HG03196 (cell line): Measurements from ENCODE around the gene MINDY4.
"Not testable (repeated sequence)": the region's sequence is repeated elsewhere in the genome, so short reads cannot be mapped to it uniquely, and the experiment has no call there.

ENCODE experiments used
- ATAC-seq: cut with Tn5 transposase; IDR thresholded peaks from one replicate; pipeline ENCODE4 v1.9.1; 2021; ENCODE audit not compliant: unreplicated experiment

Gene MINDY4

DNA sequence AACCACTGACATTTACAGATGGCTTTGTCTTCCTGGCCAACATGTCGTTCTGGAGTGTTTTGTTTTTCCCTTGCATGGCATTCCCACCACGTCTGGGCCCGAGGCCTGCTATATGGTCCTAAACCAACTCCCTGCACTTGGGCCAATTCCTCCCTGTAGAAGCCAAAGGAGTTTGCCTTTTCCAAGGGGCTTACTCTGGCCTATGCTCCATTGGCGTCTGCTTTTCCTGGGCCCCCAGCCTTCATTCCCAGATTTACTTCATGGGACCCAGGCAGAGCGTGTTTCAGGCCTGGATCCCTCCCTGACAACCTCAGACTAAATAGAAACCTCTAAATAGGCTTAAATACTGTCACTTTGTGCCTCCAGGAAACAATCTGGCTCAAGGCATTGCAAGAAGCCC is 60.7 kb downstream of the MINDY4 start:
- no peak for ATAC-seq

GRCh38 chr7:30834017-30834674 is 62.9 kb downstream of the MINDY4 start:
- not testable (repeated sequence) for ATAC-seq

DNA sequence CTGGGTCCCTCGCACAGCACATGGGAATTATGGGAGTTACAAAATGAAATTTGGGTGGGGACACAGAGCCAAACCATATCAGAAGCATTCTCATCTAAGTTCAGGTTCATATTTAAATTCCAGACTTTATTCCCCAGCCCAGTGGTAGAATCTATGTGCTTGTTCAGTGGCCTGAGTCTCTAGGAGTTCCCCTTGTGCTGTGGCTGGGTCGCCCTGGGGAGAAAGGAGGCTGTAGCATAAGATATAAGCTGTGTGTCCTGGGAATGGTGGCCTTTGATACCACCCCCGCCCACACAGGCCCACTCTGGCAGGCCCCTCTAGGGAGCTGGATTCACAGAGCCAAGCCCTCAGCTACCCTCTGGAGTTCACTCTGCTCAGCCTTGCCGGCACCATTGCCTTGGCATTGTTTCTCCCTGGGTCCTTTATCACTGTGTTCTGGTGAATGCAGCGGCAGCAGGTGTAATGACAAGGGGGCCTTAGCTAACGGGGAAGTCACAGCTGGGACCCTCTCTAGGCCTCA is 64.2 kb downstream of the MINDY4 start:
- ATAC-seq = no peak

- ATAC-seq = no peak
Measured at GRCh38 chr7:30836991-30837390, 65.8 kb downstream of the MINDY4 start.

GRCh38 chr7:30837581-30837980 is 66.4 kb downstream of the MINDY4 start:
- ATAC-seq = no peak

- no peak for ATAC-seq
Measured at GRCh38 chr7:30838008-30838407, 66.8 kb downstream of the MINDY4 start.

DNA sequence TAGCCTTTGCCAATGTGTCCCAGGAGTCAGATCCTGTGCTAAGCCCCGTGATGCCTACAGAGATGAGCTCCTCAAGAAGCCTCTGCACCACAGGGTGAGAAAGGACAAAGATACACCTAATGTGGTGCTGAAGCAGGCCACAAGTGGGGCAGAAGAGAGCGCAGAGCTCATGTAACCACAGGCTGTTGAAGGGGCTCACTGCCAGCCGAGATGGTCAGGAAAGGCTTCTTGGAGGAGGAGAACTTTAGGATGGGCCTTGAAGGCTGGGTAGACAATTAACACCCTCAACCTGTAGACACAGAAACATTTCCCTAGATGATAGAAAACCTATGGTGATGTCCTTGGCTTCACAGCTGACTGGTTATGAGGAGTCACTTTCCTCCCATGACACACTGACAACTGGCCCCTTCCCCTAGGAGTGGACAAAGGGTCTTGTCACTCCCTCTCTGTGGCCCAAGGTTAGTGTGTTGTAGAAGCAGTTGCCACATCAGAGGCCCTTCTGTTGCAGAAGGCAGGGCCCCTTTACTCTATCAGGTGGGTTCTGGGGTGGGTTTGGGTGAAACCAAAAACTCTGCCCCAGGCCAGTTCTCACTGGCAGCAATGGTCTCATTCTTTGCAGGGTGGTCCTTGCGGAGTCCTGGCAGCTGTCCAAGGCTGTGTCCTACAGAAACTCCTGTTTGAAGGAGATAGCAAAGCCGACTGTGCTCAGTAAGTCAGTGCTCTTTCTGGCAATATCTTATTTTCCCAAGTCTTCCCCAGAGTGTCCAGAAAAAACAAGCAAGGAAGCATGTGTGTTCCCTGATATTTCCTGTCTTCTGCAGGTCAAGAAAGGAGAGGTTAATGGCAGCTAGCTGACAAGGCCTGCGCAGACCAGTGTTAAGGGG is 69.2 kb downstream of the MINDY4 start:
- no peak for ATAC-seq

- ATAC-seq = no peak
Measured at GRCh38 chr7:30841025-30841735, 70.0 kb downstream of the MINDY4 start.

DNA sequence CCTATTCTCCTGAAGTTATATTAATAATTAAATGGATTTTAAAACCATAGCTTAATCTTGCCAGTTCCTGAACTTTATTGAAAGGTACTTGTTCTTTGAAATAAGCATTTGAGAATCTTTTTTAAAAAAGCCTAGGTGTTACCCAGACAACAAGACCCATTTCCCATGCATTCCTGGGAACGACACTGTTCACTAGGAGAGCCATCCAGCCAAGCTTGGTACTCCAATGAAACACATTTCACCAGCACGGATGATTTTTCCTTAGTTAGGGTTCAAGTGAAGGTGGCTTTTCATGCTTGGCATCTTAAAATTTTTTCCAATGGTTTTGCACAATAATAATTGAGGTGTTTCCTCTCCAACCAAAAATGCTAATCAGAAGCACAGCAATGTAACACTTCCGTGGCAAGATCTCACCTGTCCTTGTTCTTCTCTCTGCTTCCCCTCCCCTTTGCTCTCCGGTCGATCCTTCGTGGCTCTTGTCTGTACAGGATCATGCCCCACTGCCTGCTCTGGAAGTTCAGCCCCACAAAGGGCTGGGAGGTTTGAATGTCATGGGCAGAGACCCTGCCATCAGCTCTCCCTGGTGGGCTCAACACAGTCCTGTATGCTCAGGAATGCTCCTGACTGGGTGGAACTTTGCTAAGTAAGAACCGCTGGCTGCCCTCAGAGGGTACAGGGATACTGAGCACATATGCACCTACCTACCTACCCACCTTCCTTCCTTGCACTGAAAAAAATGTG is 70.8 kb downstream of the MINDY4 start:
- ATAC-seq = no peak

DNA sequence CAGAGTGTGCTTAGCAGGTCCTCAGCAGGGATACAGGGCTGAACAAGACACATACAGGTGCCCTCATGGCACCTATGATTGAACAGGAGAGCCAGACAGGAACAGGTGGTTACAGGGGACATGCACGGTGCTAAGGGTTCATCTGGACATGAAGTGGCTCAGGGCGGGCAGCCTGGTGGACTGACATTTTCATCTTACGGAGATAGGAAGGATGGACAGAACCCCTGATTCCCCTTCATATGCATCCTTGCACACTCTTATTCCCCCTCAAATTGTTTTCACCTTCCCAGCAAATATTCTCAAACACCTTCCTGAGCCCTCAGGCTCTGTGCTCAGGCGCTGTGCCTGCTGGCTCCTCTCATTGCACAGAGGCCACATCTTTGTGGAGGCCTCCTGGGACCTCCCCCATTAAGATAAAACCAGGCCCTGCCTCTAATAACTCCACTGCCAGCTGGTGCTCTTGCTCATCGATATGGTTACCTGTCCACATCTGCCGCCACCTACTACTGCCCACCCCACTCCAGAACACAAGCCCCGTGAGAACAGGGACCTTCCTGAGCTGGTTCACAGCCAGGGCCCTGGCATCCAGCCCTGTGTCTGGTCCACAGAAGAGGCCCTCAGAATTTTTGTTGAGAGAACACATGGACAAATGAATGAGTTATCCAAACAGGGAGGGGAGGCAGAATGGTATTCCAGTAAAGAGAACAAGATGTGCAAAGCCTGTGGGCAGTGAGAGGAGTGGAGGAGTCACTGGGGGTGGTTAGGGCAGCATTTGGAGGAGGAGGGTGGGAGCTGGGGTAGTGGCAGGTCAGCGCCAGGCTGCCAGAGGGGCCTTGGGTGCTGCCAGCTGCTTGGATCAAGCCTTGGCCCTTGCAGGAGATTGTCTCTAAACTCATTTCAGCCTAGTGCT is 71.6 kb downstream of the MINDY4 start:
- no peak for ATAC-seq

- ATAC-seq = no peak
Measured at GRCh38 chr7:30843741-30844482, 72.7 kb downstream of the MINDY4 start.

GRCh38 chr7:30844483-30844874 is 73.3 kb downstream of the MINDY4 start:
- no peak for ATAC-seq

DNA sequence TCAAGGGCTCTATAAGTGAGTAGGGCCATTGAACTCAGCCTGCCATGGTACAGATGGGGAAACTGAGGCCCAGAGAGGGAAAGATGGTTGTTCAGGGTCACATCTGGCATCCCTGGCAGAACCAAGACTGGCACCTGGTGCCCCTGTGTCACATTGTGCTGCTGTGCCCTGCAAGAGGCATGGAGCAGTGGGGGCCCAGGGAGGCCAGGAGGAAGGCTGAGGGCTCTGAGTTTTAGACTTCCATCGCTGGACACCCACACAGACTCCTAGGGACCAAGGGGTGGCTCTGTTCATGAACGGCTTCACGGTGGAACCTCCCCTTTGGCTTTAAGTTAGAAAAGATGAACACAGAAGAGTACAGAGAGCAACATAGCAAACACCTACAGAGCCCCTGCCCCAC is 73.7 kb downstream of the MINDY4 start:
- no peak for ATAC-seq

DNA sequence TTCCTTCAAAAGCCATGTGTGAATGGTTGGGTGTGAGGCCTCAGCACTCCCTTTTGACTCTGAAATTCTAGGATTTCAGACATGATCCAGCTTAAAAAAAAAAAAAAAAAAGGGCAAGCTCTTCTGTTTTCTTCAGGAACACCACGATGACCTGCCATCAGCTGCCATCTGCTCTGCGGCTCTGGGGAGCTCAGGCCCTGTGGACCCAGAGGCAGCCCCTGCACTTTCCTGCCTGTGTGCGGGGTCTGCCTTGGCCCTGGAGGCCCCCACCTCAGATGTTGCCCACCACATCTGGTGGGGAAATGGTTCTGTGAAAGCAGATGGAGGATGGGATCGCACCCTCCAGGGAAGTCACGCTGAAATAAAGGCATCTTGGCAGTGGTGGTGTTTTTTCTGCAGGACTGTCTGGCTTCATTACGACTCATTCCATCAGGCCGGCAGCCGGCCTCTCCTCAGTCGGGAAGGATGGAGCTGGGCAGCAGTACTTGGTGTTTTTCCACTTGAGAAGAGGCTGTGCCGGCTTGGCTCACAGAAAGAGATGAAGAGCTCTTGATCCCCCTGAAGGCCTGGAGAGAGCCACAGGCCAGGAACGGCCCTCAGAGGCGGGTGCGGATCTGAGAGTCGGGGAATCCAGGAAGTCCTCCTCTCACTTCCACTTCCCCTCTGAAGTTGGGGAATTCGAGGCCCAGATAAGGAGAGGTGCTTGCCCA is 74.4 kb downstream of the MINDY4 start:
- ATAC-seq = no peak

GRCh38 chr7:30846378-30846777 is 75.2 kb downstream of the MINDY4 start:
- no peak for ATAC-seq

GRCh38 chr7:30848121-30848855 is 77.1 kb downstream of the MINDY4 start:
- no peak for ATAC-seq

- ATAC-seq = no peak
Measured at GRCh38 chr7:30849565-30849964, 78.3 kb downstream of the MINDY4 start.

- no peak for ATAC-seq
Measured at GRCh38 chr7:30850426-30850825, 79.2 kb downstream of the MINDY4 start.
